NCI-H510A treated with DMSO at 0.1 percent for 48 hours (cell line): ENCODE data around the gene LETM1.

Experiments used
- DNase-seq: peaks from one replicate; lab custom pipeline; 2025; lab: John Stamatoyannopoulos, UW

Gene LETM1

DNA sequence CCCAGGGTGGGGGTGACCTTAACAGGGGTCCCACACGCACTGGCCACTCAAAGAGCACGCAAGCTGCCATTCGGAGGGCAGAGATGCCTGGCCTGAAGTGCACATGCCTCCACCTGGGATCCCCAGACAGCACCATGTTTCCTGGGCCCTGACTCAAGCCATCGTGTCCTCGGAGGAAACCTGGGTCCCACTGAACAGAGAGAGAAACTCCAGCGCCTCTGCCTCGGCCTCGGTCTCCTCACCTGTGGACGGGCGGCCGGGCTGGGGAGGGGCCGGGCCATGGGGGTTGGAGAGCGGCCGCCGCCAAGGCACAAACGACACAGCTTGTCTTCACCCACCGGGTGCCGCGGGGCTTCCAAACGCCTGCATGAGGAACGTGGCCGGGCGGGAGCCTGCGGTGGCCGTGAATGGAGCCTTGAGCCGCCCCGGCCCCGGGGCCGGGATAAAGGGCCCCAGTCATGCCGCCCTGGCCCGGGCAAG lies 92.8 kb downstream of the LETM1 start:
- DNase-seq: no peak

GRCh38 chr4:1762264-1763010 lies 93.5 kb downstream of the LETM1 start:
- no peak for DNase-seq
